Lower leg skin (tissue), 4 donors: ENCODE data around the gene PML. TPM values are rescaled to one million over a fixed set of nuclear protein-coding genes. Genes with fewer than 3 reads are reported as not detected.

ENCODE experiments used
- total RNA-seq, 4 donors: library from RNA; depleted of rRNA; stranded (reverse); fragments of >200 nt; gene quantifications; one replicate each; pipeline ENCODE4 v1.1.0, GENCODE V29; 2016

PML gene
- total RNA-seq, 4 donors from 2014 or later: 48.5 to 73.7 (median 60.3) TPM

Other genes with a start within 250 kb of the PML start
- gene INSYN1, start 241.4 kb upstream of the PML start, total RNA-seq: 10 to 100 TPM; 30.9 to 50.7 (median 34.8) TPM
- not detected for gene TBC1D21, start 121.2 kb upstream of the PML start, total RNA-seq
- 1 to 10 TPM; 4.6 to 8.2 (median 6.6) TPM for gene LOXL1, start 68.3 kb upstream of the PML start, total RNA-seq
- gene STOML1, start 2.4 kb upstream of the PML start, total RNA-seq: 10 to 100 TPM; 14.4 to 24.6 (median 23.9) TPM
- 1 to 10 TPM in 1 of 4 donors, under 1 TPM in 1, not detected in 2; 0.23 to 2.2 TPM for gene GOLGA6A, start 87.8 kb downstream of the PML start, total RNA-seq
- under 1 TPM in 3 of 4 donors, not detected in 1; 0.17 to 0.91 (median 0.39) TPM for gene ISLR2, start 135.9 kb downstream of the PML start, total RNA-seq
- gene ISLR, start 179.0 kb downstream of the PML start, total RNA-seq: 10 to 100 TPM; 23.4 to 41.3 (median 26.1) TPM
- gene STRA6, start 208.1 kb downstream of the PML start, total RNA-seq: under 1 TPM in 1 of 4 donors, not detected in 3; 0.52 TPM
- not detected for gene CCDC33, start 241.6 kb downstream of the PML start, total RNA-seq